Brain microvascular endothelial cell (primary cell): ENCODE data around the gene FDCSP.

Experiments
- DNase-seq: peaks from one replicate; pipeline ENCODE4 v3.0.0-alpha.2; 2020
- H3K27ac ChIP-seq: fragments of 250-450 bp; sonication (Bioruptor Pico); 2 replicates; pipeline ENCODE4 v1.5.1; 2020; ENCODE audit warnings: mild to moderate bottlenecking, moderate library complexity
- H3K27me3 ChIP-seq: fragments of 250-450 bp; sonication (Bioruptor Pico); replicated peaks from 2 replicates; pipeline ENCODE4 v1.5.1; 2020; ENCODE audit warnings: mild to moderate bottlenecking
- H3K36me3 ChIP-seq: fragments of 250-450 bp; sonication (Bioruptor Pico); replicated peaks from 2 replicates; pipeline ENCODE4 v1.5.1; 2020; ENCODE audit warnings: mild to moderate bottlenecking
- H3K4me3 ChIP-seq: 2 replicates; pipeline ENCODE4 v1.5.1; 2011; ENCODE audit warnings: low read depth, mild to moderate bottlenecking, control low read depth, low read length, moderate library complexity
- CTCF ChIP-seq: IDR thresholded peaks from 2 replicates; pipeline ENCODE4 v1.5.1; 2011; ENCODE audit warnings: low read depth, mild to moderate bottlenecking, moderate library complexity, low read length, control low read depth, inconsistent platforms; ENCODE audit errors: missing control alignments
- in situ Hi-C: cut with HindIII; loops from 2 replicates; pipeline ENCODE4 v1.10.0; 2017; ENCODE audit warnings: low sequenced_read_pairs, low pct_ligation_motif_present

Gene FDCSP

GRCh38 chr4:70225824-70226223, at the start of gene FDCSP:
TSS of gene FDCSP (plus strand) at chr4:70226124. CDS start at chr4:70231195, 5,071 bp downstream.
- no peaks in the 10 kb centered on the region for H3K36me3 ChIP-seq
- in situ Hi-C loops, result no loop called here
- no peak within 1 kb of the TSS for H3K4me3 ChIP-seq
- TF ChIP-seq CTCF, result no peak
- no peak for DNase-seq
- no peak within 1 kb of the TSS for H3K27ac ChIP-seq
- H3K27me3 ChIP-seq, result no peaks in the 10 kb centered on the region

GRCh38 chr4:70177090-70177489, 48.8 kb upstream of the FDCSP start:
- H3K4me3 ChIP-seq, result no peak overlapping the region
- no peak for DNase-seq
- H3K36me3 ChIP-seq, result no peaks in the 10 kb centered on the region
- H3K27me3 ChIP-seq, result no peaks in the 10 kb centered on the region
- in situ Hi-C loops, result no loop called here
- H3K27ac ChIP-seq, result no peak overlapping the region
- TF ChIP-seq CTCF, result no peak

- H3K36me3 ChIP-seq, result no peaks in the 10 kb centered on the region
- H3K4me3 ChIP-seq, result no peak overlapping the region
- H3K27ac ChIP-seq, result no peak overlapping the region
- TF ChIP-seq CTCF, result no peak
- no peaks in the 10 kb centered on the region for H3K27me3 ChIP-seq
- in situ Hi-C loops, result no loop called here
- DNase-seq, result no peak
Measured at GRCh38 chr4:70178075-70178660, 47.8 kb upstream of the FDCSP start.

- Histone ChIP-seq H3K27ac (no peak overlapping the region), H3K4me3 (no peak overlapping the region), H3K27me3 (no peaks in the 10 kb centered on the region), H3K36me3 (no peaks in the 10 kb centered on the region)
- no peak for TF ChIP-seq CTCF
- DNase-seq, result no peak
- in situ Hi-C loops, result no loop called here
Measured at GRCh38 chr4:70179811-70180210, 46.1 kb upstream of the FDCSP start.

- Histone ChIP-seq H3K27me3 (no peaks in the 10 kb centered on the region), H3K36me3 (no peaks in the 10 kb centered on the region), H3K4me3 (no peak overlapping the region), H3K27ac (no peak overlapping the region)
- in situ Hi-C loops, result no loop called here
- DNase-seq, result no peak
- TF ChIP-seq CTCF, result no peak
Measured at GRCh38 chr4:70181864-70182263, 44.1 kb upstream of the FDCSP start.

GRCh38 chr4:70182517-70183167, 43.3 kb upstream of the FDCSP start:
- H3K4me3 ChIP-seq, result no peak overlapping the region
- in situ Hi-C loops, result no loop called here
- DNase-seq, result no peak
- H3K27me3 ChIP-seq, result no peaks in the 10 kb centered on the region
- TF ChIP-seq CTCF, result no peak
- no peak overlapping the region for H3K27ac ChIP-seq
- no peaks in the 10 kb centered on the region for H3K36me3 ChIP-seq
